Stimulated activated CD4-positive, alpha-beta T cell treated with anti-CD3 and anti-CD28 coated beads, TNF-alpha, amount 100 ng/mL, for 1 hour (primary cell): ENCODE results near the gene AQP6.

Source experiments
- DNase-seq, 3 donors: peaks; one replicate each; pipeline ENCODE4 v3.0.0-alpha.2; 2020; ENCODE audit warnings: low read depth in 3 of 3, low spot score in 1 of 3

The AQP6 gene

DNA sequence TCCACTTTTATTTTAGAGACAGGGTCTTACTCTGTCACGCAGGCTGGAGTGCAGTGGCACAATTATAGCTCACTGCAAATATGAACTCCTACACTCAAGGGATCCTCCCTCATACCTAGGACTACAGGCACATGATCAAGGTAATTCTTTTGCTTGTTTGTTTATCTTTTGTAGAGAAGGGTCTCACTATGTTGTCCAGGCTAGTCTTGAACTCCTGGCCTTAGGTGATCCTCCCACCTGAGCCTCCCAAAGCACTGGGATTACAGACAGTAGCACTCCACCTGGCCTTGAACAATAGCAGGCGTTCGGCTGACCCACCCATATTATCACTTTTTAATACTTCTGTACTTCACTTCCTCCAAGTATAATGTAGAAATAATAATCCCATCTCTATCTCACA, 53.9 kb downstream of the AQP6 start:
- no peak for DNase-seq
